ENCODE measurements around the gene ADAM29.
"Not testable (repeated sequence)": the region's sequence is repeated elsewhere in the genome, so short reads cannot be mapped to it uniquely, and the experiment has no call there.

Gene ADAM29

DNA sequence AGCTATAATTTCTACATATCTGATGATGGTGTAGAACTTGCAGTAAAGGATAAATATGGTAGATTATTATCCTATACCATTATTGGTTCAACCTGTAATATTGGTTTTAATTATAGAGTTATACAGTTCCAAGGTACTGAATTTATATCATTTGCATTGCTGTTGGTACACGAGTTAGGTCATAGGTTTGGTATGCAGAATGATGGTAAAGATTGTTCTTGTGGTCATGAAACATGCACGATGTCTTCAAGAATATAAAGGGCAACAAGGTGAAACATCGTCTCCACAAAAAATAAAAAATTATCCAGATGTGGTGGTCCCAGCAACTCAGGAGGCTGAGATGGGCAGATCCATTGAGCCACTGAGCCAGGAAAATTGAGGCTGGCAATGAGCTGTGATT, 99.6 kb downstream of the ADAM29 start:
- no peak for DNase-seq (ENCODE audit: low read depth)
- TF ChIP-seq CTCF (IDR thresholded peaks at IDR 0.05; ENCODE audit: low read depth, low read length, missing control alignments), result no peak
- H3K4me3 ChIP-seq (ENCODE audit: low read depth, low read length), result no peak overlapping the region
- in situ Hi-C loops (cut with HindIII; ENCODE audit: low sequenced_read_pairs), result no loop called here

- H3K4me3 ChIP-seq (ENCODE audit: low read depth, low read length); DNase-seq (ENCODE audit: low read depth); in situ Hi-C loops (cut with HindIII; ENCODE audit: low sequenced_read_pairs): not testable (repeated sequence)
These were observed 101.3 kb downstream of the ADAM29 start for GRCh38 chr4:175019447-175019846.
